Activated T-cell treated with anti-CD3 and anti-CD28 coated beads, Interleukin-2, amount 50 U/mL, for 4 hours (primary cell): ENCODE results near the gene CBLN1. TPM values are rescaled to one million over a fixed set of nuclear protein-coding genes. Genes with fewer than 3 reads are reported as not detected.

Source experiments
- ATAC-seq, 2 donors: fragments of 200-7000 bp; cut with Tn5 transposase; one replicate each; pipeline ENCODE4 v1.10.0; 2021
- DNase-seq: peaks from one replicate; pipeline ENCODE4 v3.0.0-alpha.2; 2020
- H3K27me3 Mint-ChIP-seq: one replicate; pipeline ENCODE4 v1.8.0; 2021; ENCODE audit warnings: low read depth, mixed read lengths
- H3K36me3 Mint-ChIP-seq: one replicate; pipeline ENCODE4 v1.8.0; 2022; ENCODE audit warnings: mixed read lengths; ENCODE audit not compliant: insufficient read depth
- H3K4me1 Mint-ChIP-seq: one replicate; pipeline ENCODE4 v1.8.0; 2021; ENCODE audit warnings: low read depth, mixed read lengths
- H3K4me3 Mint-ChIP-seq: one replicate; pipeline ENCODE4 v1.8.0; 2021; ENCODE audit warnings: mild to moderate bottlenecking, moderate library complexity, mixed read lengths
- H3K9me3 Mint-ChIP-seq: one replicate; pipeline ENCODE4 v1.8.0; 2021; ENCODE audit warnings: mixed read lengths
- total RNA-seq, 3 donors: library from RNA; stranded (reverse); gene quantifications; one replicate each; pipeline ENCODE4 v1.2.1, GENCODE V29; 2021

The CBLN1 gene
- total RNA-seq, 3 donors from 2014 or later, result not detected

DNA sequence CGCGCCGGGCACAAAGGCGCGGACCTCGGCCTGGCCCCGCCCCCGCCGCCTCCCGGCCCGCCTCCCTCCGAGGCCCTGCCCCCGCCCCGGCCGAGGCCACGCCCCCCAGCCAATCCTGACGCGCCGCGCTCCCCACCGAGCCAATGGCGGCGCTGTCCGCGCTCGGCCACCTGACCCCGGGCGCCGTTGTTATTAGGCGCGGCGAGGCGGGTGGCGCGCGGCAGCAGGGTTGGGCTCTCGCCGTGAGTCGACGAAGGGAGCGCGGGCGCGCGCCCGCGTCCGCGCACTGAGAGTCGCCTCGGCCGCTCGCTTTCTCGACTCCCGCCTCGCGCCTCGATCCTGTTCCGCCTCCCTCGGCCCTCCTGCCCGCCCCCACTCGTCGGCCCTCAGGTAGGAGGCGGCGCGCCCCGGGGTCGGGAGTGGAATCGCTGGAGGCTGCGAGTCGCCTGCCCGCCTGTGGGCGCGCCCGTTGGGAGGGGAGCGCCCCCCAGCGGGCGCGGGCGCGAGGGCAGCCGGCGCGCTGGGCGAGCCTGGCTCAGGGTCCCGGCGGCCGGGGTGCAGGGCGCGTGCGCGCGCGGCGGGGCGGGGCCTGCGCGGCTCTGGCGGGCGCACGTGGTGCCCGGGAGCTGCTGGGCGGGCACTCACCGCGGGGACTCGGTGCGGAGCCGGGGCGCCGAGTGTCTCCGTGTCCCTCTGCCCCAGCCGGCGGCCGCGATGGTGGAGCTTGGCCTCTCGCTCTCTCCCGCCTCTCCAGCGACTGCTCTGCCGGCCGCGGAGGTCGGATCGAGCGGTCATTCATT lies 405 bp upstream of the CBLN1 start:
- Mint-ChIP-seq H3K4me1 (peaks cover 11% of the 10 kb centered on the region), H3K9me3 (no peaks in the 10 kb centered on the region), H3K4me3 (peak overlapping the region; percentile 63), H3K27me3 (peaks cover 62% of the 10 kb centered on the region), H3K36me3 (no peaks in the 10 kb centered on the region)
- peak; percentile 77 to 81 for ATAC-seq
- no peak for DNase-seq

DNA sequence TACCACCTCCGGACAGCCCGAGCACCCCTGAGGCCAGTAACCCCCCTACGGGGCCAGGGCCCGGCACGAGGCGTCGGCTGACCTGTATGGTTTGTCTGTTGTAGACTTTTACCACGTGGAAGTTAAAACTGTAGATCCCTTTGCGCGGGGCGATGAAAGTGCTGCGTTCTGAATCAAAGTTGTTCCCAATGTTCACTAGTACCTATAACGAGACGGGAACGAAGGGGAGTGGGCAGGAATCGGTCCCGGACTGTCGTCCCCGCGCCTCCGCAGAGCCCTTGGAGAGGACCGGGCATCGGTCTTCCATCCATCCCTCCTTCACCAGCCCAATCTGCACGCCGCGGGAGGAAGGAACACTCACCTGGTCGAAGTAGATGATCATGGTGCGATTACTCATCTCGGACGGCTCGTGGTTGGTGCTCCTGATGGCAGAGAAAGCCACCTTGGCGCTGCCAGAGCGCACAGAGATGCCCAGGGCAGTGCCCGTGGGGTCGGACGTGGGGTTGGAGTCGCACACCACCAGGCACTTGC lies 732 bp downstream of the CBLN1 start:
- ATAC-seq (no peak), DNase-seq (no peak)
- H3K36me3 Mint-ChIP-seq, result no peaks in the 10 kb centered on the region
- H3K4me1 Mint-ChIP-seq, result peaks cover 11% of the 10 kb centered on the region
- no peak overlapping the region for H3K4me3 Mint-ChIP-seq
- H3K9me3 Mint-ChIP-seq, result no peaks in the 10 kb centered on the region
- peaks cover 72% of the 10 kb centered on the region for H3K27me3 Mint-ChIP-seq

DNA sequence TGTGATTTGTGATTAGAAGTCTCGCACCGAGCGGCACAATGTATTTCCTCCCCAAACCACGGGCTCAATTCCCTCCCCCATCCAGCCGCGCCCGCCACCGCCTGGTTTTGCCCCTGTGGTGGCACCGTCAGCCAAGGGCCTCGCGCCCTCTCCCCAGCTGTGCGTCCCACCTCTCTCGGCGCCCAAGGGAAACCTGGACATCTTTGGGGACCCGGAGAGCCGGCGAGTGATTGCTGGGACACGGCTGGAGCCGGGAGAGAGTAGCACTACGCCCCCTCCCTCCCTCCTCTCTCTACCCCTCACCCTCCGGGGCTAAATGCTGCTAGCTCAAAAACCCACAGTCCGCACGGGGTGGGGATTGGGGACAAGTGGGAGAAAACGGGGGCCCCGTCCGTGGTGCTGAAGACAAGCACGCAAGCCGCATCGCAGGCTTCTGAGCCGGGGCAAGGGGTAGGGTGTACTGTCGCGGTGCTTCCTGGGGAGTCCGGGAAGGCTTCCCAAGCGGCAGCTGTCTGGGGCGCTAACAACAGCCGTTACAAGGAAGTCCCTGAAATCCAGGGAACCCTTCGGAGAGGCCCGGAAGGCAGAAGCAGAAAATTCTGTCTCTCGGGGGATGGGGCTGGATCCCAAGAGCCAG lies 1.4 kb downstream of the CBLN1 start:
- H3K27me3 Mint-ChIP-seq, result peaks cover 78% of the 10 kb centered on the region
- no peak for DNase-seq
- H3K9me3 Mint-ChIP-seq, result no peaks in the 10 kb centered on the region
- H3K36me3 Mint-ChIP-seq, result no peaks in the 10 kb centered on the region
- ATAC-seq, result no peak
- H3K4me3 Mint-ChIP-seq, result no peak overlapping the region
- H3K4me1 Mint-ChIP-seq, result peaks cover 11% of the 10 kb centered on the region

DNA sequence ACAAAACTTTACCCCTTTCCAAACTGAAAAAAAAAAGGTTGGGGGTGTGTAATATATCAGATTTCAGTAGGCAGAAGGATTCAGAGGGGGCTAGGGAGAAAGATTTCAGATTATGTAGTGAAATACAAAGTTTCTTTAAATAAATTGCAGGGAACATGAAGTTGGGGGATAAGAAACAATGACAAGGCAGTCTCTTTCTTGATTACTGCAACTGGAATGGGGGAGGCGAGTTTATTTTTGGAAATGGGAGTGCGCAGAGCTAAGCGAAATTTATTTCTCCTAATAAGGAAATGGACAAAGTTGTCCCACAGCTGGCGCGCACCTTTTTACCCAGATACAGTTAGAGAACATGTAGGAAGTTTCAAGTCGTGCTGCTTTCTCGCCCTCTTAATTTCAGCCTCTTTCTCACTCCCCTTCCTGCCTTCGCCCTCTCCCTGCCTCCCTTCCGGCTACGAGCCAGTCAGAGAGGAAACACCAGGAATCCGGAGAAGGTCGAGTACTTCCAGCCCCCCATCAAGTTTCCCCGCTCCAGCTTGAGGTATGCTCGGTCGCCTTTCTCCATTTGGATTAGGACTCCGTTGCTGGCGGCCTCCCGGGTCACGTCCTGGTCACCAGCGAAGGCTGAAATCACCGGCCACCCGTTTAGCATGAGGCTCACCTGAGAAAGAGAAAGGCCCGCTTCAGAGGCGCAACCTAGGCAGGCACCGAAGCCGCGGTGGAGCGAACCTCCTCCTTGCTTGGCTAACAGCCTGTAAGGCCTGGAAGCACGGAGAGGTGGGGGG lies 2.5 kb downstream of the CBLN1 start:
- Mint-ChIP-seq H3K4me1 (peaks cover 11% of the 10 kb centered on the region), H3K27me3 (peaks cover 81% of the 10 kb centered on the region), H3K36me3 (no peaks in the 10 kb centered on the region), H3K9me3 (no peaks in the 10 kb centered on the region), H3K4me3 (no peak overlapping the region)
- ATAC-seq (no peak), DNase-seq (no peak)

DNA sequence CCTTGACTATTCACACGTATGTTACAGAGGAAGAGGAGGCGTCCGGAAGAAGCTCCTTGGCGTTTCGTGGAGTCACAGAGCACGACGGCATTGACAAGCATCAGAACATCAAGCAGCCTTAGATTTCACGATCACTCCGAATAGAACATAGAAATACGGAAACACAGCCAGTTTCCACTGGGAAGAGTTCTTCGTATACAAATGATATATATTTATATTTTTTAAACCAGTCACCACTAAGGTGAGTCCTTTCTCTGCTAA lies 3.1 kb downstream of the CBLN1 start:
- H3K4me3 Mint-ChIP-seq, result no peak overlapping the region
- no peaks in the 10 kb centered on the region for H3K36me3 Mint-ChIP-seq
- peaks cover 11% of the 10 kb centered on the region for H3K4me1 Mint-ChIP-seq
- no peaks in the 10 kb centered on the region for H3K9me3 Mint-ChIP-seq
- peaks cover 81% of the 10 kb centered on the region for H3K27me3 Mint-ChIP-seq
- ATAC-seq (no peak), DNase-seq (no peak)

DNA sequence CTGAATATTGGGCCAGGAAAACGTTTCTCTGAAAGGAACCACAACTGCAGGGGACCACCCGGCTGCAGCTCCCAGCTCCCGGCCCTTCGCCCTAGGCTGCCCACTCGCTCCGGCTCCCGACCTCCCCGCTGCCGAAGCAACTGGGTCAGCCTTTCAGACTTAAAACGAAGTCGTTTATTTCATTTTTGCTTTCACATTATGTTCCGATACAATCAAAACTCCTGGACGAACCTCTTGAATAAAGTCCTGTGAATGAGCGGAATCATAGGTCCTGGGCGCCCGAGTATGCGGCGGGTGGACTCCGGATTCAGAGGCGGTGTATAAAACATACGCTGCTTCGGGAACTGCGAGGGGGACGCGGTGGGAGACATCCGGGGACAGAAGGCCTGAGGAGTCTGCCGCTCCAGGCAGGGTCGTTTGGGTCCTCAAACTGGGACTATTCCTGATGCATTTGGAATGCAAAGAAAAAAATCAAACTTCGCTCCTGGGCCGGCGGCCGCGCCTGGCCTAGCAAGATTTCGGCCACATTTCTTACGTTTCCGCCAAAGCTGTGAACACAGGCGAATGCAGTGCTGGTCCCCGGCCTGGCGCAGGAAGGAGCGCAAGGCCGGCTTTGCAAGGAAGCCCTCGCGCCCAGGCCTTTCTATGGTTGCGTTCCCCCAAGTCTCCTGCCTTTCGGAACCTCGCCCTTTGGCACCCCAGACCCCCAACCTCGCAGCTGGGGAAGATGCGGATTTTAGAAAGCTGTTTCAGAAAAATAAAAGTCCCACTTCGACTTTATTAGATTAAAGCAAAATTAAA lies 3.7 kb downstream of the CBLN1 start:
- Mint-ChIP-seq H3K36me3 (no peaks in the 10 kb centered on the region), H3K27me3 (peaks cover 81% of the 10 kb centered on the region), H3K9me3 (no peaks in the 10 kb centered on the region), H3K4me1 (peaks cover 11% of the 10 kb centered on the region), H3K4me3 (no peak overlapping the region)
- DNase-seq (no peak), ATAC-seq (no peak)

DNA sequence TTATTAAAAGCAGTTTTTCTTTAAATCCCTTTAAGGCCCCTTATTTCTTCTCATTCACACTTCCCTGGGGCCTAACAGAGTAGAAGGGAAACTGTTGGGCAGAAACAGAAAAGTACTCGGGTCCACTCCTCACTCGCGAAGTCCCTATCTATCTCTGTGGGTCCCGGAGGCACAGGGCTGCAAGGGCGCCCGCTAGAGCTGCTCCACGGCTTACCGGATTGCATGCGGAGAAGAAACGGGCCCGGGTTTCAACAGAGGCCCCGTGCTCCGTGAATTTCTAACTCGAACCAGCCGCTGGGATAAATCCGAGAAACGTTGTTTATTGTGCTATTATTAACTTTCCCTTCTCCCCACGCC lies 4.3 kb downstream of the CBLN1 start:
- Mint-ChIP-seq H3K9me3 (no peaks in the 10 kb centered on the region), H3K27me3 (peaks cover 75% of the 10 kb centered on the region), H3K4me3 (no peak overlapping the region), H3K4me1 (peaks cover 7% of the 10 kb centered on the region), H3K36me3 (no peaks in the 10 kb centered on the region)
- DNase-seq, result no peak
- ATAC-seq, result no peak

DNA sequence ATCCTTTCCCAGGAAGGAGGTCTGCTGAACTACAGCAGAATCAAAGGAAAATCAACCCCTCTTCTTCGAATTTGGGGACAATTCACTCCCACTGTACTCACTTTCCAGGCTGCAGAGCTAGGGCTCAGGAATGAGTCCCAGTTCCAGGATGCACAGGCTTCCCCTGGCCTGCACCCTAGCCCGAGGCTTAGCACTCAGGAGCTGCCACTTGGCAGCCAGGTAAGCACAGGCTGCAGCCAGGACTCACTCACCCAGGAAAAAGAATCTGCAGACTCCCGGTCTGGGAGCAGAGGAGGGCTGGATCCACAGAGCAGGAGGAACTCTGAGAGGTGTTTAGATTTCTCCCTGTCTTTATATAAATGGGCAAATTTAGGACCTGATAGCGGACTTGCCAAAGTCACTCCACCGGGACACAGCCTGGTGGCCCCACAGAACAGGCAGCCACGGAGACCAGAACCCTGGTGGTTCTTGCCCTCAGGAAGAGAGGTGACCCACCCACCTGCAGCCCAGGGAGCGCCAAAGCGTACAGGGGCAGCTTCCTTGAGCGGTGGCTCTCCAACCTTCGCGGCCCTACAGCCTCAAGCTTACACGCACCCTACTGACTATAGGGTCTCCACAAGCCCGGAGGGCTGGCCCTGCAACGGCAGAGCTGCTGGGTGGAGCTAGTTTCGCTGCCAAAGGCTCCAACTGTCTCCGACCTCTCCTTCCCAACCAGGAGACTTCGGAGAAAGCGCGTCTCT lies 4.8 kb downstream of the CBLN1 start:
- Mint-ChIP-seq H3K4me3 (no peak overlapping the region), H3K27me3 (peaks cover 77% of the 10 kb centered on the region)

DNA sequence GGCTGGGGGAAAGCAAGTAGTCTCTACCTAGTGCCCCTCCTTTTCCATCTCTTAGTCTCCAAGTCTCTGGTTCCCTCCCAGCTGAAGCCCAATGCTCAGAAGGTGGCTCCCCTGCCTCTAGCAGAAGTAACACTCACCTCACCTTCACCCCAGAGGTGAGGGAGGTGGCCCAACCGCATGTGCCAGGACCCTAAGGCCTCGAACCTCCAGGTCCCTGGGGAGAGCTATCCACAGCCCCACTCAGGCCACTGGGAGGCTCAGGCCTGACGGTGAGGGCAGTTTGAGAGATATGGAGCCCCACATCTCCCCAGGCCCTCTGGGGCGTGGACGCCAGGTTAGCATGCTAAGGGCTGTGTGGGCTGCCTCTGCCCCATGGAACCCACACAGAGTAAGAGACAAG lies 5.8 kb downstream of the CBLN1 start:
- H3K36me3 Mint-ChIP-seq, result no peaks in the 10 kb centered on the region
- DNase-seq, result no peak
- ATAC-seq, result no peak
- no peak overlapping the region for H3K4me3 Mint-ChIP-seq
- H3K4me1 Mint-ChIP-seq, result peaks cover 4% of the 10 kb centered on the region
- peaks cover 74% of the 10 kb centered on the region for H3K27me3 Mint-ChIP-seq
- no peaks in the 10 kb centered on the region for H3K9me3 Mint-ChIP-seq

More for the DNA sequence above, 4.8 kb downstream of the CBLN1 start:
- DNase-seq (no peak), ATAC-seq (no peak)
- no peaks in the 10 kb centered on the region for H3K9me3 Mint-ChIP-seq
- no peaks in the 10 kb centered on the region for H3K36me3 Mint-ChIP-seq
- peaks cover 7% of the 10 kb centered on the region for H3K4me1 Mint-ChIP-seq

DNA sequence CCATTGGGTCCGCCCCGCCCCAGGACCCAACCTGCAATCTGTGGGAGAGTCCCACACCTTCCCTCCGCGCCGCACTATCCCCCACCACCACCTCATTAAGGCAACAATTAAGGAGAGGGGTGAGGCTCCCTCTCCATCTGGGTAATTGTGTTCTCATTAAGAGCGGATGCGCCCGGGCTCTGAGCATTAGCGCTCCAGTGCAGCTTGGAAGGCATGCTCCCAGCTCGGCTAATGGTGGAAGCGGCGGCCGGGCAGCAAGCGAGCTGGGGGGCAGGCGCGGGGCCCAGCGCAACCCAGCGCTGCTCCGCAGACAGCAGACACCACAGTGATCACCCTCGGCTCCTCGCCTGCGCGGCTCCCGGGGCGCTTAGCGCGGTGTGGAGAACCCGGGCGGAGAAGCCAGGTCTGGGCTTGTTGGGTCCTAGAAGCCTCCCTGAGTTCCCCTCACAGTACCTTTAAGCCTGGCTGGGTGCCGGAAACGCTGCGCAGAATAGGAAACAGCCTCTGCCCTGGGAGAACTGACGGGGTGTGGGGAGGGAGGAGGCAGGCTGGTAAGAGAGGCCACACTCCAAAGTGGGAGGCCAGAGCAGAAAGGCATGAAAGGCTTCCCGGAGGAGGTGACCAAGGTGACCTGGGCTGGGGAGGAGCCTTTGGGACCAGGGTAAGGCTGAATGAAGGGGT lies 6.4 kb downstream of the CBLN1 start:
- Mint-ChIP-seq H3K9me3 (no peaks in the 10 kb centered on the region), H3K27me3 (peaks cover 67% of the 10 kb centered on the region), H3K4me1 (peaks cover 1% of the 10 kb centered on the region), H3K36me3 (no peaks in the 10 kb centered on the region), H3K4me3 (no peak overlapping the region)
- DNase-seq (no peak), ATAC-seq (no peak)

DNA sequence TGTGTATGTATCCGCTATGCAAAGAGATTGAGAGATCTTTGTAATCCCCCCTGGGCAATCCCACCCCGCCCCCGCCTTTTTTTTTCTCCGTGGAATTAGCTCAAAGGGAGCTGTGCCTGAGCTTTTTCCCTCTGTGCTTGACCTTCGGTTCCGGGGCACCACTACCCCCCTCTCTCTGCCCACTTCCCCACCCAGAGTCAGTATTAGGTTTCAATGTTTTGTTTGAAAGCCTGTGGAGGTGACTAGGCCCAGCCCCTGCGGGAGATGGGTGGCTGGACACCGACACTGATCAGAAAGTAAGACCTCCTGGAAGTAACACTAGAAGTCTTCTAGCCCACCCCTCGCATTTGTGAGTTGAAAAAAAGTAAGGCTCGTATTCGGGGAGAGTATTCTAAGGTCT lies 7.0 kb downstream of the CBLN1 start:
- ATAC-seq, result no peak
- no peaks in the 10 kb centered on the region for H3K36me3 Mint-ChIP-seq
- no peak for DNase-seq
- no peaks in the 10 kb centered on the region for H3K4me1 Mint-ChIP-seq
- peaks cover 61% of the 10 kb centered on the region for H3K27me3 Mint-ChIP-seq
- H3K4me3 Mint-ChIP-seq, result no peak overlapping the region
- no peaks in the 10 kb centered on the region for H3K9me3 Mint-ChIP-seq

DNA sequence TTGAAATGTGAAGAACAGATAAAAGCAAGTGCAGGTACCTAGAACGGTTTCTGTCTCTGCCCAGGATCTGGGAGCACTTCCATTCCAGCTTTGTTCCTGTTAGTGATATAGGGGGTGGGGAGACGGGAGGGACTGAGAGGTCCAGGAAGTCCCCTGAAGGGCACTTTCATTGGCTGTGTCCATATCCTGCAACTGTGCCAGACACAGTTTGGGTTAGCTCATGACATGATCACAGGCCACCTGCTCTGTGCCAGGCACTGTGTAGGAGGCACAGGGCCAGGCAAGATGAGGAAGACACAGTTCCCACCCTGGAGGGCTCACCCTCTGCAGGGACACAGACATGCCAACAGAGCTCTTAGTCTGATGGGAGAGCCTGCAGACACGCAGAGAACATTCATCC lies 7.9 kb downstream of the CBLN1 start:
- H3K27me3 Mint-ChIP-seq, result peaks cover 55% of the 10 kb centered on the region

DNA sequence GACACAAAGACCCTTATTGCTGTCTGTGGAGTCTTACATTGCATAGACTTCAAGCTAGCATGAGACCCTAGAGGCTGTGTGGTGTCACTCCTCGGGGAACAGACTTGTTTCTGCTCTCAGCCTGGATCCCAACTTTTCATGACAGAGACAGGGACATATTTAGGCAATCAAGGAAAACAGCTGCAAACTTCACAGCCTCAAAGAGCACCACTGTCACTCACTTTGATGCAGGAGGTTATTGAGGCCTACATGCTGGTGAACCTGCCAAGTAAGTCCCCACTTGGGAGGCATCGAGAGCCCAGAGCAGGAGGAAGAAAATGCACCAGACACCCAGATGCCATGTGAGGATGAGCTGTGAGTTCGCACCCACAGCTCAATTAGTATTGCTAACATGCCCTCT lies 10.3 kb downstream of the CBLN1 start:
- no peak overlapping the region for H3K4me3 Mint-ChIP-seq
- H3K9me3 Mint-ChIP-seq, result no peaks in the 10 kb centered on the region
- H3K4me1 Mint-ChIP-seq, result no peaks in the 10 kb centered on the region

More for the DNA sequence above, 7.9 kb downstream of the CBLN1 start:
- no peaks in the 10 kb centered on the region for H3K36me3 Mint-ChIP-seq
- H3K4me3 Mint-ChIP-seq, result no peak overlapping the region
- H3K9me3 Mint-ChIP-seq, result no peaks in the 10 kb centered on the region
- ATAC-seq, result peak in 1 of 2 donors; percentile 10
- H3K4me1 Mint-ChIP-seq, result no peaks in the 10 kb centered on the region
- no peak for DNase-seq

More for the DNA sequence above, 10.3 kb downstream of the CBLN1 start:
- ATAC-seq (no peak), DNase-seq (no peak)
- Mint-ChIP-seq H3K27me3 (peaks cover 34% of the 10 kb centered on the region), H3K36me3 (no peaks in the 10 kb centered on the region)
